Superior temporal gyrus (tissue), 1 donor: ENCODE data around the gene PLBD1.

Source experiments
- DNase-seq: peaks from one replicate; pipeline ENCODE4 v3.0.0-alpha.2; 2016; ENCODE audit errors: extremely low spot score

Gene PLBD1

GRCh38 chr12:14570231-14570630 is 2.5 kb upstream of the PLBD1 start:
- no peak for DNase-seq

GRCh38 chr12:14564336-14564959 is 3.2 kb downstream of the PLBD1 start:
- DNase-seq, result no peak

- DNase-seq, result no peak
Measured at GRCh38 chr12:14563046-14563445, 4.6 kb downstream of the PLBD1 start.

GRCh38 chr12:14562279-14562678 is 5.4 kb downstream of the PLBD1 start:
- DNase-seq, result no peak

- DNase-seq, result no peak
Measured at GRCh38 chr12:14561677-14562238, 5.9 kb downstream of the PLBD1 start.

- no peak for DNase-seq
Measured at GRCh38 chr12:14560904-14561574, 6.6 kb downstream of the PLBD1 start.

- DNase-seq, result no peak
Measured at GRCh38 chr12:14558473-14558959, 9.2 kb downstream of the PLBD1 start.

- no peak for DNase-seq
Measured at GRCh38 chr12:14557966-14558365, 9.7 kb downstream of the PLBD1 start.

GRCh38 chr12:14554281-14555007 is 13.2 kb downstream of the PLBD1 start:
- peak; percentile 72 for DNase-seq

GRCh38 chr12:14548609-14549008 is 19.1 kb downstream of the PLBD1 start:
- DNase-seq, result no peak

GRCh38 chr12:14547571-14547970 is 20.1 kb downstream of the PLBD1 start:
- DNase-seq, result peak; percentile 44

GRCh38 chr12:14545144-14546124 is 22.2 kb downstream of the PLBD1 start:
- no peak for DNase-seq

- no peak for DNase-seq
Measured at GRCh38 chr12:14540801-14541462, 26.8 kb downstream of the PLBD1 start.

- DNase-seq, result no peak
Measured at GRCh38 chr12:14537088-14537487, 30.6 kb downstream of the PLBD1 start.

- DNase-seq, result no peak
Measured at GRCh38 chr12:14532152-14532551, 35.5 kb downstream of the PLBD1 start.

- DNase-seq, result no peak
Measured at GRCh38 chr12:14525964-14526363, 41.7 kb downstream of the PLBD1 start.

GRCh38 chr12:14521822-14522221 is 45.9 kb downstream of the PLBD1 start:
- no peak for DNase-seq

GRCh38 chr12:14514946-14515345 is 52.7 kb downstream of the PLBD1 start:
- no peak for DNase-seq

- no peak for DNase-seq
Measured at GRCh38 chr12:14514154-14514842, 53.4 kb downstream of the PLBD1 start.

- DNase-seq, result no peak
Measured at GRCh38 chr12:14510574-14510973, 57.1 kb downstream of the PLBD1 start.
